IPS-18a (cell line): ENCODE data around the gene DCX.

ENCODE experiments used
- H3K27ac ChIP-seq: one replicate; pipeline ENCODE4 v1.5.1; 2013; ENCODE audit warnings: low read length
- H3K27me3 ChIP-seq: one replicate; pipeline ENCODE4 v1.6.1; 2013; ENCODE audit warnings: mild to moderate bottlenecking, low read length; ENCODE audit not compliant: control insufficient read depth, insufficient read depth
- H3K36me3 ChIP-seq: one replicate; pipeline ENCODE4 v1.6.1; 2013; ENCODE audit warnings: low read depth, low read length; ENCODE audit not compliant: control insufficient read depth
- H3K4me1 ChIP-seq: one replicate; pipeline ENCODE4 v1.6.1; 2013; ENCODE audit warnings: low read depth, low read length; ENCODE audit not compliant: control insufficient read depth
- H3K4me3 ChIP-seq: one replicate; pipeline ENCODE4 v1.5.1; 2013; ENCODE audit warnings: low read length
- H3K9ac ChIP-seq: one replicate; pipeline ENCODE4 v1.6.1; 2013; ENCODE audit warnings: mild to moderate bottlenecking, low read length, moderate library complexity
- H3K9me3 ChIP-seq: one replicate; pipeline ENCODE4 v1.6.1; 2013; ENCODE audit warnings: low read depth, low read length; ENCODE audit not compliant: control insufficient read depth

Gene DCX

GRCh38 chrX:111260451-111260850, 151.5 kb downstream of the DCX start:
- Histone ChIP-seq H3K9me3 (no peaks in the 10 kb centered on the region), H3K4me1 (peaks cover 2% of the 10 kb centered on the region), H3K9ac (no peak overlapping the region), H3K36me3 (no peaks in the 10 kb centered on the region), H3K4me3 (no peak overlapping the region), H3K27ac (no peak overlapping the region), H3K27me3 (no peaks in the 10 kb centered on the region)

GRCh38 chrX:111259559-111259958, 152.4 kb downstream of the DCX start:
- H3K4me3 ChIP-seq = no peak overlapping the region
- no peaks in the 10 kb centered on the region for H3K36me3 ChIP-seq
- no peaks in the 10 kb centered on the region for H3K27me3 ChIP-seq
- H3K27ac ChIP-seq = no peak overlapping the region
- H3K9me3 ChIP-seq = no peaks in the 10 kb centered on the region
- peaks cover 4% of the 10 kb centered on the region for H3K4me1 ChIP-seq
- H3K9ac ChIP-seq = no peak overlapping the region

GRCh38 chrX:111257733-111258132, 154.3 kb downstream of the DCX start:
- Histone ChIP-seq H3K36me3 (no peaks in the 10 kb centered on the region), H3K9ac (no peak overlapping the region), H3K9me3 (no peaks in the 10 kb centered on the region), H3K4me3 (no peak overlapping the region), H3K4me1 (peaks cover 4% of the 10 kb centered on the region), H3K27me3 (no peaks in the 10 kb centered on the region), H3K27ac (no peak overlapping the region)

GRCh38 chrX:111254896-111255693, 156.9 kb downstream of the DCX start:
- Histone ChIP-seq H3K4me1 (peaks cover 4% of the 10 kb centered on the region), H3K27ac (no peak overlapping the region), H3K27me3 (no peaks in the 10 kb centered on the region), H3K4me3 (no peak overlapping the region), H3K9ac (no peak overlapping the region), H3K9me3 (no peaks in the 10 kb centered on the region), H3K36me3 (no peaks in the 10 kb centered on the region)

- H3K36me3 ChIP-seq = no peaks in the 10 kb centered on the region
- H3K4me1 ChIP-seq = no peaks in the 10 kb centered on the region
- no peaks in the 10 kb centered on the region for H3K27me3 ChIP-seq
- H3K9ac ChIP-seq = no peak overlapping the region
- no peak overlapping the region for H3K4me3 ChIP-seq
- H3K27ac ChIP-seq = no peak overlapping the region
- H3K9me3 ChIP-seq = no peaks in the 10 kb centered on the region
These were observed 167.7 kb downstream of the DCX start for GRCh38 chrX:111244235-111244750.
